G401.6 (cell line): ENCODE measurements around the gene PLEKHA7.
"Not testable (repeated sequence)": the region's sequence is repeated elsewhere in the genome, so short reads cannot be mapped to it uniquely, and the experiment has no call there.

Experiments
- FAIRE-seq: peaks from 2 replicates; lab custom pipeline; 2012; peaks lifted over from hg19 to GRCh38; lab: Jason Lieb, UNC

Gene PLEKHA7

DNA sequence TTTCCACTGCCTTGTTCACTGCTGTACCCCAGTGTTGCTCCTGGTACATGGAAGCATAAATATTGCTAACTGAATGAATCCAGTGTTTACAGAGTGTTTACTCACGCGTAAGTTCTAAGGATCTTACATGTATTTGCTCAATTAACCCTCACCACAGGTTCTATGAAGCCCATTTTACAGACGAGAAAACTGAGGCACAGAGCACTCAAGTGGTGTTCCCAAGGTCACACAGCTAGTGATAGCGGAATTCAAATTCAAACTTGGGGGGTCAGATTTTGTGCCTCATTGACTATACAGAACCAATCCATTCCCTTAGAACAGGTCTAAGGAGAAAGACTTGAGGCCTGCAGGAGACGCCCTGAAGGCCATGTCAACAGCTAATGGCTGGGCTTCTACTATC lies 72.3 kb downstream of the PLEKHA7 start:
- no peak for FAIRE-seq

DNA sequence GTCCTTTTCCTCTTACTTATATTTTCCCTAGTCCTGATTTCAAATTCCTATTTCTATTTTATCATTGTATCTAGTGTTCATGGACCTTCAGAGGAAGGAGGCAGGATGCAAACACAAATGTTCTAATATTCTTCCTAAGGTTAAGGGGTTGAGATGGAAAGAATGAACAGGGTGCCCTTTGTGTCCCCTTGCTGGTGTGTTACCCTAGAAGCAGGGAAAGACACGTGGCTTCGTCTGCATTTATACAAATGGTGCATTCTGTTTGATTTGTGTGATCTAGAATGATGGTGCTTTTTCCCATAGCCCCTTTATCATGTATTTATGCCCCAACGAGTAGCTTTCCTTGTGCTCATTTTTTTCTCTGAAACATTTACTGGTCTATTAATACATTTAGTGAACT lies 76.2 kb downstream of the PLEKHA7 start:
- FAIRE-seq: no peak

DNA sequence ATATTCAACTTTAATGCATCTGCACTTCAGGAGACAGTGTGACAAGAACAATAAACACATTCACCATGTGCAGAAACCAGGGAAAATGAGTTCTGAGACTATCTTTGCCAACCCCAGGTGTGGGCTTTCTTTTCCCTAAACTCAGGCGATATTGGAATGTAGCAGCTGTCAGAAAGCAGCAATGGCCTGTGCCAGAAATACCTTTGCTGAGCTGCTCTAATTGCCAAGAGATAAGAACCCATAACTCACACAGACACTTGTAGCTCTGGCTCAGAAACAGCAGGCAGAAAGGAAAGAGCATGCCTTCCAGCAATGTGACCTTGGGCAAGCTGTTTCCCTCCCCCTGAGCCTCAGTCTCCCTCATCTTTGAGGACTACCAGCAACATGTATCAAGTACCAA lies 77.6 kb downstream of the PLEKHA7 start:
- FAIRE-seq: no peak

DNA sequence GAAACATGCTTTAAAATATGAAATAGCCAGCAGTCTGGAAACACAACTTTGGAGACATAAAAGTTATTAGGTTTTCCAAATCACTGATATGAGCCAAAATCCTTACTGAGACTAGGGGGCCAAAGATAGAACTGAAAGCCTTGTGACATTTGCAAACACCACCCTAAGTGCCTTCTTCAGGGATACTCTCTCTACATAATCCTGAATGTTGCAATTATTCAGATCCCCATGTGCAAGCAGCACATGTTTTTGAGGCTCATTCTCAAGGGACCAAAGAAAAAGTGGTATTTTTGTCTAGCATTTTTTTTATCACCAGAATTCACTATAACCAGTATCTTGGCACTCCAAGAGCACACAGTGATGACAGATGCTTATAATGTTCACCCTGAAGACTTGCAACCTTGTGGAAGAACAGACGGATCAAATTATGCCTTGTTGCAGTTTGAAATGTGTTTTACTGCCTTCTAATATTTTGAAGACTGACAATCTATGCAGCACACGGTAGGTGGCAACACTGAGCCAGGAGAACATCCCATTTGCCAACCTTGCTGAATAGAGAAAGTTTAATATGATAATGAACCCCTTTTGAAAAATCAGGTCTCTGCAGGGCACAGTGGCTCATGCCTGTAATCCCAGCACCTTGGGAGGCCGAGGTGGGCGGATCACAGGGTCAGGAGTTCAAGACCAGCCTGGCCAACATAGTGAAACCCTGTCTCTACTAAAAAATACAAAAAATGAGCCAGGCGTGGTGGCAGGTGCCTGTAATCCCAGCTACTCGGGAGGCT lies 78.5 kb downstream of the PLEKHA7 start:
- peak; percentile 25 for FAIRE-seq

DNA sequence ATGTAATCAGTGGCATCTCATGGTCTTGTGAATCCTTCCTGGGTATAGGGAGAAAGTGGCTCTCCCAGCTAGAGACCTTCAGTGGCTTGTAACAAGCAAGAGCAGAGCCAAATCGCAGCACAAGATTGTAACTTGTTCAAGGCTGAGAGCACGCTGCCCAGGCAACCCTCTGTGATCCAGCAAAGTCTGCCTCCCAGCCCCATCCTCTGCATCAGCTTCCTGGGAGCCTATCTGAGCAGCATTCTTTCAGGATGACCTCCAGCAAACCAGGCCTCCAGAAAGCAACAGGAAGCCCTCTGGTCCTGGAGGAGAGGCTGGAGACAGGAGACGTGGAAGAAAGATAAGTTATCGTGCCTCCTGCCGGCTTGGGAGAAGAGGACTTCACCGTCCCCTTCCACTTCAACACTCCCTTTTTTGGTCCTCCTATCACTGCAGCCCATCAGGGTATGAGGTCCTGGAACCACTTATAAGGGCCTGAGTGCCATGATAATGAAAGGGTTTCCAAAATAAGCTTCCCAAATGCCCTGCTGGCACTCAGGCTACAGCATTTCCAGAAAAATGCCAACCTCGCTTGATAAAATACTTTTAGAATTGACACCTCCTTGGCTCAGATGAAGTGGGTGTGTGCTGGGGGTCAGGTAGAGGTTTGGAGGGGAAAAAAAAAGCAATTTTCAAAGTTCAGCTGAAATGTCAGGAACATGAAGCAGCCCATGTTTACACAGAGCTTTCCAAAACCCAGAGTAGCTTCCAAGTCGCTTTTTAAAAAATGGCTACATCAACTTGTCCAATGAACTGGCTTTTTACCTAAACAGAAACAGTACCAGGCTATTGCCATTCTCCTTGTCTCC lies 80.2 kb downstream of the PLEKHA7 start:
- FAIRE-seq: no peak

DNA sequence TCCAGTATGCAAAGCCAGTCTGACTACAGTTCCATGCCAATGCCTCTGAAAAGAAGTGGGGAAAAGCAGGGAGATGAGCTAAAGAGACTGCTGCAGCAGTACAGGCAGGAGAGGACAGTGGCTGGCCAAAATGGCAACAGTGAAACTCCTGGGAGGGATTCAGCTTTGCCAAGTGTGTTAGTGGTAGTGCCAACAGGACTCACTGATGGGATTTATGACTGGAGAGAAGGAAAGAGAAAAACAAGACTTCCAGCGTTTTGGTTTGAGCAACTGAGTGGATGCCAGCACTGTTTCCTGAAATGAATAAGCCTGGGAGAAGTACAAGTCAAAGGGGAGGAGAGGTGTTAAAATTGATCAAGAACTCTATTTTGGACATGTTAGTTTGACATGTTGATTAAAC lies 80.9 kb downstream of the PLEKHA7 start:
- no peak for FAIRE-seq

DNA sequence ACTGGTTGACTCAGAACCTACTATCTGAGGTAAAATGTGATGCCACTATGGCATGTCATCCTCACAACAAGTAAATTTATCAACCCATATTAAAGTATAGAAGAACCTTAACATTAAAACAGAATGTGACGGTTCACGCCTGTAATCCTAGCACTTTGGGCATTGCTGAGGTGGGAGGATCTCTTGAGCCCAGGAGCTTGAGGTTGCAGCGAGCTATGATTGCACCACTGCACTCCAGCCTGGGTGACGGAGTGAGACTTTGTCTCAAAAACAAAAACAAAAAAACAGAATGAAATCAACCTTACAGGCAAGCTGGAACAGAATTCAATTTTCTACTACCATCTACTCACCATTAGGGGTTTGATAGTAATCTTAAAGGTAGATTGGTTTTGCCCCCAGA lies 86.2 kb downstream of the PLEKHA7 start:
- FAIRE-seq: no peak

DNA sequence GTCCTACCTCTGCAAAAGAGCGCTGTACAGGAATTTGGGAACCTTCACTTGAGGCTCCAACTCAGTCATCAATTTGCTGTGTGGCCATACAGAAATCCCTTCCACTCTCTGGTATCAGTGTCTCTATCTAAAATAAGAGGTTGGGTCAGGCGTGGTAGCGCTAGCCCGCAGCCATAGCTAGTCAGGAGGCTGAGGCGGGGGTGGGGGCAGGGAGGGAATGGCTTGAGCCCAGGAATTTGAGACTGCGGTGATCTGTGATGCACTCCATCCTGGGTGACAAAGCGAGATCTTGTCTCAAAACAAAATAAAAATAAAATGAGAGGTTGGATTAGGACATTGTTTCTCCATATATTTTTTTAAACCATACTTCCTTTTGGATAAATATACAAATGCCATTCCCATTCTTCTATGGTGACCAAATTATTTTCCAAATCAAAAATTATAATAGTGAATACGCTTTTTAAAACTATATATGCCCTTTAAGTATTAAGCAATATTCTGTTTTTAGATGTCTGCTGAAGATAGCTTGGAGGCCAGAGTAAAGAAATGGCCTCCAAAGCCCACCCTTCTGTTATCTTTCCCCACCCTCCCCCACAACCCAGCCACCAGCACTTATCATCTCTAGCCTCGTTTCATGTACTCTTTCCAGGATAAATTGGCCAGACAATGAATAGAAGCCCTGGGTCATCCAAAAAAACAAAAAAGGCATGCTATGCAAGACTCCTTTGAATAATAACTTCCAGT lies 87.2 kb downstream of the PLEKHA7 start:
- no peak for FAIRE-seq

DNA sequence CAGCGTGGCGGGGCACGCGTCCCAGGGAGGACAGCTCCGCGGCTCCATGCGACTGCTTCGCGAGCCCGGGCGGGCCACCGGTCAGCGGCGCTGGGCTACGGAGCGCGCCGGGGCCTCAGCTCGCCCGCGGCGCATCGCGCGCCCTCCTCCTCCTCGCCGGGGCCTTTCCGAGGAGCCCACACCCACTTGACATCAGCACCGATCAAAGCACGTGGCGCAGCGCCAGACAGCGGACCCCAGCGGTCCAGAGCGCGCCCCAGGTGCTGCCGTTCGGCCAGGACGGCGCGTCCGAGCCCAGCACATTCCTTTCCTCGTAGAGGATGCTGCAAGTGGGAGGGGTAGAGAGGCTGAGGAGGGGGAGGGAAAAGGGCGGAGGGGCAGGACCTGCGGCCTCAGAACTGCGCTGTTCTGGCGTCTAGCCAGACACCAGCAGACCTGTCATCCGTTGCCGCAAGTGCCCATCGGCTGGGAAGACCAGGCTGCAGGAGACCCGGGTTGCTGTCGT lies 88.6 kb downstream of the PLEKHA7 start:
- FAIRE-seq: no peak

DNA sequence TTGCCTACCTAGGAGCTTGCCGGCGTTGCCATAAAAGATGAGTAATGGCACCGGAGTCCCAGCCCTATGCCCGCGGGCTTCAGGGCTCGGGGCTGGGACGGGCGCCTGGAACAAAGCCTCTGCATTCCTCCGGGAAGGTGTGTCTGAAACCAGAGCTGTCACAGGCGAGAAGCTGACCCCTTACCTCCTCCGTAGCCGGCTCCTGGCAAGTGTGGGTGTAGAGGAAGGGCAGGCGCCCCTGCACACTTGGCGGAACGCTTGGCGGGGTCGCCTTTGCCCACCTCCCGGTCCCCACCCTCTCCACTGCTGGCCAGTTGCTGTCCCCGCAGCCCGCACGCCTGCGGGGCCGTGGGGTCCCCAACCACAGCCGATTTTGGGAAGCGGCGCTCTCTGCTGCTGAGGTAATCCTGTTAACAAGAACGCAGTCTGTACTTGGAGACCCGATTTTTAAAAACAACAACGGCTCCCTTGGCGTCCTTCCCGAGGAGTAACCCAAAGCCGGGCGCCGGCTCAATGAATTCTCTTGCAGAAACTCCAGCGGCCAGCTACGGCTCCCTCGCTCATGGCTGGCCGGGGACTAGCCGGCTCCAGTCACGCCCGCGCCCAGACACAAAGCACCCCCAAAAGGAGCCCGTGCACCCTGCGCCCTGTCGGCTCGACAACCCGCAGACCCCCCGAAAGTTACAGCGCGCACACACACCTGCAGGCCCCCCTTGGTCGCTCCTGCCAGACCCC lies 89.2 kb downstream of the PLEKHA7 start:
- FAIRE-seq: no peak

DNA sequence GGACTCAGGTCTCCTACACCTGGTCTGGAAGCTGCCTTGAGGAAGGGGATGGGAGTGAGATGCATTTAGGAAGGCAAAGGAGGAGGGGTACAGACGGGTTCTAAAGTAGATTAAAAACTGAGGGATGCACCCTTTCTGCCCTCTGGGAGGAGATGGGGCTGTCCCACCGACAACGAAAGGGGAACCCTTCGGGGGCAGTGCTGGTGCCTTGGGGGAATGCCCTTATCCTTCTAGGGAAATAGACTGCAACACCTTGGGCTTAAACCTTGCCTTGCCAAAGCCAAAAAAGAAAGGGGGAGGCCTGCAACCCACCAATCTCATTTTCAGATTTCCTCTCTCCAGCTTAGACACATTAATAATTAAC lies 89.8 kb downstream of the PLEKHA7 start:
- FAIRE-seq: no peak

DNA sequence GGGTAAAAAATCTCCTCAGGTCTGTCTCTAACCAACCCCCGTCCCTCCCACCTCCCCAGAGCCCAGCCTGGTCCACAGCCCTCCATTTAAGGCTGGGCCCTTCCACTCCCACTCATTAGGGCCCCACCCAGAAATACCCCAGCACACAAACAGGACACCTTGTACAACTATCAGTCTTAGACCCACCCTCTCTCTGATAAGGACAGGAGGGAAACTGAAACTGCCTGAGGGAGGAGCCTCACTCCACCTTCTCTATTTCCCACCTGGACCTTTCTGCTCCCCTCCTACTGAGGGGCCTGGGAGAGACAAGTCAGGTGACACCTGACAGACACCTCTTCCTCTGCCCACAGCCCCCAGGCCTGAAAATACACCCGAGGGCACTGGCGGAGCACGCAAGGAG lies 90.2 kb downstream of the PLEKHA7 start:
- FAIRE-seq: no peak

DNA sequence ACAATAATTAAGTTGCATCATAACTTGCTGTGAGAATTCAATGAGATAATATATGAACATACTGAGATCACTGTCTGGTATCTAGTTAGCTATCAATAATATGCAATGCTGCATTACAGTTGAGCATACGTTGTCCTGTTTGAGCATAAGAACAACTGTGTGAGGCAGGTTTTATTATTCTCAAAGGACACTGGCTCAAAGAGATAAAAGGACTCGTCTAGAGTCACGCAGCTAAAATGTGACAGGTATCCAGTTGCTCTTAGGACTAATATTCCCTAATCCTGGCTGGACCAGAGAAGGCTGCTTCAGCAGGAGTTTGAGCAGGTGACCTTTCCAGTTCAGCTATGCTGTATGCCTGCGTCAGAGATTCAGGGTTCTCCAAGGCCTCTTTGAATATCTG lies 92.5 kb downstream of the PLEKHA7 start:
- no peak for FAIRE-seq

DNA sequence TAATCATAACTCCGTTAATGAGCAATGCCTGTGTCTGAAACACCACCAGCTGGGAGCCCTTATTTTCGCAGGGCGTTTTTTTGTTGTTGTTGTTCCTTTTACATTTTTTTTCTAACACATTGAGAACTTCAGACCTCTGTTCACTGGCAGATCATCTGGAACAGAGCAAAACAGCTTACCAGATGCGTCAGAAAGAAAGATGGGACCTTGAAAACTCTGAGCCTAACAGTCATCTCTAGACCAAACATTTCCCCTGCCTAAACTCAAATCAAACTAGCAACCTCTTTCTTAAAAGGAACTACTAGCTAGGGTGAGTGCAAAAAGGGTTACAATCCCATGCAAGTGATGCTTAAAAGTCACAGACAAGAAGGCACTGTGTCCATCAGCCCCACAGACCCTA lies 93.2 kb downstream of the PLEKHA7 start:
- no peak for FAIRE-seq

DNA sequence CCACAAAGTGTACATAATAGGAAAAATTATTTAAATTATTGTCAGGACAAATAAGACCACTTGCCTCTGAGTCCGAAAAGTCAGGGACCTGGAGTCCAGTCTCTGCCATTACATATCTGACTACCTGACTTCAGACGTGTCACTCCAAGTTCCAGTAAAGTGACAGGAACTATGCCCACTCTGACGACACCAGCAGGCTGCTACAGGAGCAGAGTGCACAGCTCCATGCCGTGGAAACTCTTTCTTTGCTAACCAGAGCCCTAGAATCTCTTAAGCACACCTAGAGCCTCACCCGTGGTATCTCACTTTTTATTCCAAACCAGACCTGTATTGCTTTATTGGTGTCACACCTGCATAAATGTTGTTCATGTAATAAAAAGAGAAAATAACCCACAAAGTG lies 93.7 kb downstream of the PLEKHA7 start:
- no peak for FAIRE-seq

DNA sequence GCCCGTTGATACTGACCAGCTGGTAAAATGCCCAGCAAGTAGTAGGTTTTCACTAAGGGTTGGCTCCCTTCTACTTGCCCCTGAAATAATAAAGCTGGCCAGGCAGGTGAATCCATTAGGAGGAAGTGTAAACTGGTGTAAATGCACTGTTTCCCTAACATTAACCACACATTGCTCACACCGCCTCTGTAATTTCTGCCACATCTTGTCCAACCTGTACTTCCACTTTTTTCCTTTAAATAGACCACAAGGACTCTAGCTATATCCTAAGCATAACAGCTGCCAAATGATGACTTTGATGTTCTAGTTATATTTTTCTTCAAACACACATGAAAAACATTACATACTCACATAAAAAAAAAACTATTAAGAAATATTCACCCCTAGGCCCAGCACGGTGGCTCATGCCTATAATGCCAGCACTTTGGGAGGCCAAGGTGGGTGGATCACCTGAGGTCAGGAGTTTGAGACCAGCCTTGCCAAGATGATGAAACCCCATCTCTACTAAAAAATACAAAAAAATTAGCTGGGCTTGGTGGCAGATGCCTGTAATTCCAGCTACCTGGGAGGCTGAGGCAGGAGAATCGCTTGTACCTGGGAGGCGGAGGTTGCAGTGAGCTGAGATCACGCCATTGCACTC lies 95.6 kb downstream of the PLEKHA7 start:
- FAIRE-seq: not testable (repeated sequence)

DNA sequence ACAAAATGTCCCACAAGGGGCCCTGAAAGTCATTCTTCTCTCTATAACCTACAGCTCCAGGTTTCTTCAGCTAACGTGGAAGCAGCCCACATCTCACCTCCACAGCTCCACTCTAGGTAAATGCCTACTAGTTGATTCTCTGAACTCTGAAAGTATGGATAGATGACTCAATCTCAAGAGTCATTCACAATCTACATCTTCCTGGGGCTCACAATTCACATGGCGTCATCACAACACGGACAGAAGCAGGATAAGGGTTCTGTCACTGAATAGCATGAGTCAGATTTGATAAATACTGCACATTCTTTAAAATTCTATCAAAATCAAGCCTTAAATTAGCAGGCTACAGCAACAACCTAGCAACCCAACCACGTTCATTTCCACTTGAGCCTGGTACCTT lies 96.3 kb downstream of the PLEKHA7 start:
- no peak for FAIRE-seq

DNA sequence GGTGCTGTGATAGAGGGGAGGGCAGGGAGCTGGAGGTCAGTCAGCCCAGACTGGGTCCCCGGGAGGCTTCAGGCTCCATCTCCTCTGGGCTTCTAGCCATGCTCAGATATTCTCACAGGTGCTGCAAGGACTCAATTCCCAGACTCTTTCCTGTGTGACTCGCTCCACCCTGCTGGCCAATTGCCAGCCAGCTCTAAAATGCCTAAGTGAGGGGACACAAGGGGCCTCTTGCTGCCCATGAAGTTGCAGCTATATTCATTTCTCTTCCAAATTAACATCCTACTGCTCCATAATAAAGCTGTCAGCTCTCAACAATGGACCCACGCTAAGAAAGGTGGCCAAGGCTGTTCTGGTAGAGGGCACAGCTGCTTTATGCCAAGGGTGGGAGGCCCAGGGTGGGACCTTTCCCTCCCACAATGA lies 101.5 kb downstream of the PLEKHA7 start:
- no peak for FAIRE-seq

DNA sequence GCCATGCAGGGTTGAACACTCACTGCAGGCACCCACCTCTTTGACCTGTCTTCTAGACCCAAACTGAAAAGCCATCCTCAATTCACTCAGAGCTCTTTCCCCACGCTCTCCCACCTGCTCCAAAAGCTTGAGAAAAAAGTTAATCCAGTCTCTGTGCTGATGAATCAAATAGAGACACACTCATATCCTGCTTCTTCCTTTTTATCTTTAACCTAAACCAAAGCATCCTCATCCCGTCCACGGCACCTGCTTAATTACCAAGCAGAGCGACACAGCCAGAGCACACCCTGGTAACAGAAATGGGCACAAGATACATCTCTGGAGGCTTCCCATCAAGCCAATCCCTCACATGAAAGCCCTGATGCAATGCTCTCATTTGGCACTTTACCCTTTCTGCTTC lies 102.6 kb downstream of the PLEKHA7 start:
- FAIRE-seq: no peak

DNA sequence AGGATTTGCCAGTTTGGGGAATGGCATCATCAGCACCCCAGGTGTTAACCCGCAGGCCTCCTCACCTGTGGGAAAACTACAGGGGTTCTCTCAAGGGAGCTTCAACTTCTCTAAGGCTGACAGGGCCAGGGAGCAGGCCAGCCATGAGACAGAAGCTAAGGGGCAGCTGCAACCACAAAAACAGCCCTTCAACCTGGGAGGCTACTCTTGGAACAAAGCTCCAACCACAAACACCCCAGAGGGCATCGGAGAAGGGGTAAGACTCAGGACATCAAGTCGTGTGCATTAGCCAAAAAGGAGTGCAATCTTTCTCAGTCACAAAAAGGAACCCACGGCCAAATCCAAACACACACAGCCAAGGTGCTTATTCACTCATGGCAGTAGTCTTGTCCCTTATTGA lies 103.0 kb downstream of the PLEKHA7 start:
- FAIRE-seq: no peak

DNA sequence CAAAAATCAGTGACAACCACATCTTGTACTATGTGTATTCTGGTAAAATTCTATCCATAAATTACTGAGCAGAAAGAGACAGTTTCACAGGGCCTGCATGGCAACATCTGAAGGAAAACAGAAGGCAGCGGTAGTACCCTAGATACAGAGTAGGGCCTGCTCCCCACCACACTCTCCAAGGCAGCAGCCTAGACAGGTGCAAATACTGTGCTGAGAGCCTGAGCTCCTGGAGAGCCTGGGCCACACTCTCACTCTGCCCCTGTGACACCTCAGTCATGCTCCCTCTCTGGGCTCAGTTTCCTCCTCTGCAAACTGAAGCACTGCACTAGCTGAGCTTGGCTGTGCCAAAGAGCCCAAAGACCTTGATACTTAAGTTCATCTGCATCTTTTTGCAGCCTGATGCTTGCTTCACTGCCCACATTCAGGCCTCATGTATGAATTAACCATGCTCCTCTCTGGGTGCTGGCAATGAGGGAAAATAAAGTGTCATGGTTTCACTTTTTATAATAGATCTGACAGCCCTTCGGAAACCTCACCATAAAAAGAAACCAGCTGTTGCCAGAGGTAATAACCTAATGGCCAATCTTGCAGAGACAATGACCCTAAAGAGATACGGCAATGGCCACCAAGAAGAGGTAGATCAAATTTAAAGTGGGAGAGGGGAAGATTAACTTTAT lies 104.7 kb downstream of the PLEKHA7 start:
- FAIRE-seq: no peak
